Measurements from ENCODE around the gene UBAC1.

DNA sequence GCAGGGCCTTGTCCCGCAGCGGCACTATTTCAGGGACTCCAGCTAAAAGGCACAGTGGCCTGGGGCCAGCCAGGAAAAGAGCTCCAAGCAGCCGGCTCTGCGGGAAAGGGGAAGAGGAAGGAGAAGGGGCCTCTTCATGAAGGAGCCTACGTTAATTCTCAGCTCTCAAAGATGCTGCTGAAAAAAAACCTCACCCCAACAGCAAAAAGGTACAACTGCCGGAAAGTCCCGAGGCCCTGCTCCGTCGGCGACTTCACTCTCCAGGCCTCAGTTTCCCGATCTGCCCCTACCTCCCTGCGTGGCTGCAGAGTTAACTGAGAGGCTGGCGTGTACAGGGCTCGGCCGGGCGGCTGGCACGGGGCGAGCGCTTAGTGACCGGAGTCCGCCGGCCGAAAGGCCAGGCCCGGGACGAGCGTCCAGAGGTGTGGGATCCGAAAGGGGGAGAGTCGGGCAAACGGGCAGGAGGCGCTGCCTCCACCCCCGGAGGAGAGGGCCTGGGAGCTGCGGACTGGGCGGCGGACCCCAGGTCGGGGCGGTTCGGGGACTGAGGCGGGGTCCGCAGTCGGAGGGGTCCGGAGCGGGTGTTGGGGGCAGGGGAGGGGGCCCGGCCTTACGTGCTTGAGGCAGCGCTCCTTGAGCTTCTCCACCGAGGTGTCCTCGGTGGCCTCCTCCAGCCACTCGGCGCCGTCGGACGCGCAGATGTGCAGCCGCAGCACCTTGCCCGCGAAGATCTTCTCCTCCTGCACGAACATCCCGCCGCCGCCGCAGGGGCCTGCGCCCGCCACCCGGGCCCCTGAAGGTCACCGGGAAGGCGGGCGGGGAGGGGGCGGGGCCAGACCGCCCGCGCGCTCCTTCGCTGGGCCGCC lies 529 bp downstream of the UBAC1 start:
- TF ChIP-seq, protein P1, sequence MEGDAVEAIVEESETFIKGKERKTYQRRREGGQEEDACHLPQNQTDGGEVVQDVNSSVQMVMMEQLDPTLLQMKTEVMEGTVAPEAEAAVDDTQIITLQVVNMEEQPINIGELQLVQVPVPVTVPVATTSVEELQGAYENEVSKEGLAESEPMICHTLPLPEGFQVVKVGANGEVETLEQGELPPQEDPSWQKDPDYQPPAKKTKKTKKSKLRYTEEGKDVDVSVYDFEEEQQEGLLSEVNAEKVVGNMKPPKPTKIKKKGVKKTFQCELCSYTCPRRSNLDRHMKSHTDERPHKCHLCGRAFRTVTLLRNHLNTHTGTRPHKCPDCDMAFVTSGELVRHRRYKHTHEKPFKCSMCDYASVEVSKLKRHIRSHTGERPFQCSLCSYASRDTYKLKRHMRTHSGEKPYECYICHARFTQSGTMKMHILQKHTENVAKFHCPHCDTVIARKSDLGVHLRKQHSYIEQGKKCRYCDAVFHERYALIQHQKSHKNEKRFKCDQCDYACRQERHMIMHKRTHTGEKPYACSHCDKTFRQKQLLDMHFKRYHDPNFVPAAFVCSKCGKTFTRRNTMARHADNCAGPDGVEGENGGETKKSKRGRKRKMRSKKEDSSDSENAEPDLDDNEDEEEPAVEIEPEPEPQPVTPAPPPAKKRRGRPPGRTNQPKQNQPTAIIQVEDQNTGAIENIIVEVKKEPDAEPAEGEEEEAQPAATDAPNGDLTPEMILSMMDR (conservative IDR thresholded peaks at IDR 0.05 in 1 of 2, IDR thresholded peaks at IDR 0.05 in 1 of 2; ENCODE audit: extremely low read depth in 1 of 2, insufficient read depth in 1 of 2, low read depth in 1 of 2, low read length in 2 of 2) = no peak
- TF ChIP-seq EZH2 (IDR thresholded peaks at IDR 0.05; ENCODE audit: borderline replicate concordance, low read length) = no peak

Data from mammary epithelial cell (primary cell).